SK-N-SH treated with all-trans-retinoic acid at 6 μM for 48 hours (cell line): Measurements from ENCODE around the gene CSGALNACT2.
A peak's percentile ranks its signal among the peaks of the same experiment; 100 is the strongest.

Experiments used
- ATAC-seq: fragments of 200-7000 bp; cut with Tn5 transposase; 3 replicates; pipeline ENCODE4 v1.9.1; 2020; ENCODE audit warnings: mild to moderate bottlenecking, moderate library complexity
- ARNTL ChIP-seq: fragments of 450-650 bp; formaldehyde crosslinking; IDR thresholded peaks from 2 replicates; pipeline ENCODE4 v1.5.0; 2020; ENCODE audit warnings: low read depth, mild to moderate bottlenecking, moderate library complexity, borderline replicate concordance
- BACH2 ChIP-seq: fragments of 250-450 bp; sonication (Bioruptor Pico); IDR thresholded peaks from 2 replicates; pipeline ENCODE4 v1.9.0; 2021; ENCODE audit warnings: mild to moderate bottlenecking, borderline replicate concordance
- CSDC2 ChIP-seq: fragments of 250-450 bp; sonication (Bioruptor Pico); IDR thresholded peaks from 2 replicates; pipeline ENCODE4 v1.5.0; 2020; ENCODE audit warnings: mild to moderate bottlenecking, moderate library complexity
- CSRNP3 ChIP-seq: fragments of 250-450 bp; sonication (Bioruptor Pico); IDR thresholded peaks from 2 replicates; pipeline ENCODE4 v1.5.1; 2021; ENCODE audit warnings: mild to moderate bottlenecking, moderate library complexity
- ESRRG ChIP-seq: fragments of 250-450 bp; sonication (Bioruptor Pico); IDR thresholded peaks from 2 replicates; pipeline ENCODE4 v1.6.1; 2021; ENCODE audit warnings: mild to moderate bottlenecking
- GLIS3 ChIP-seq: fragments of 250-450 bp; sonication (Bioruptor Pico); IDR thresholded peaks from 2 replicates; pipeline ENCODE4 v1.5.0; 2020; ENCODE audit warnings: mild to moderate bottlenecking, moderate library complexity
- OSR1 ChIP-seq: fragments of 250-450 bp; sonication (Bioruptor Pico); IDR thresholded peaks from 2 replicates; pipeline ENCODE4 v1.8.0; 2022; ENCODE audit warnings: moderate library complexity, mild to moderate bottlenecking, inconsistent platforms
- PPARA ChIP-seq: fragments of 250-450 bp; sonication (Bioruptor Pico); IDR thresholded peaks from 2 replicates; pipeline ENCODE4 v1.5.0; 2020; ENCODE audit warnings: mild to moderate bottlenecking, borderline replicate concordance
- RARB ChIP-seq: fragments of 250-450 bp; sonication (Bioruptor Pico); IDR thresholded peaks from 2 replicates; pipeline ENCODE4 v1.8.0; 2021; ENCODE audit warnings: mild to moderate bottlenecking, moderate library complexity
- TCF4 ChIP-seq: fragments of 250-450 bp; sonication (Bioruptor Pico); IDR thresholded peaks from 2 replicates; pipeline ENCODE4 v1.8.0; 2021; ENCODE audit warnings: mild to moderate bottlenecking, moderate library complexity, borderline replicate concordance
- TOX ChIP-seq: fragments of 250-450 bp; sonication (Bioruptor Pico); IDR thresholded peaks from 2 replicates; pipeline ENCODE4 v1.8.0; 2021; ENCODE audit warnings: mild to moderate bottlenecking, moderate library complexity, borderline replicate concordance
- ZC3H10 ChIP-seq: fragments of 250-450 bp; sonication (Bioruptor Pico); IDR thresholded peaks from 2 replicates; pipeline ENCODE4 v1.5.1; 2021; ENCODE audit warnings: mild to moderate bottlenecking, moderate library complexity
- ZFP3 ChIP-seq: fragments of 250-450 bp; sonication (Bioruptor Pico); IDR thresholded peaks from 2 replicates; pipeline ENCODE4 v1.5.0; 2020; ENCODE audit warnings: mild to moderate bottlenecking, moderate library complexity
- ZFP30 ChIP-seq: fragments of 450-650 bp; formaldehyde crosslinking; IDR thresholded peaks from 2 replicates; pipeline ENCODE4 v1.5.0; 2022; ENCODE audit warnings: mild to moderate bottlenecking, moderate library complexity
- ZNF565 ChIP-seq: fragments of 450-650 bp; formaldehyde crosslinking; conservative IDR thresholded peaks from 2 replicates; pipeline ENCODE4 v1.5.0; 2020; ENCODE audit warnings: low read depth, mild to moderate bottlenecking, moderate library complexity
- ZNF70 ChIP-seq: fragments of 450-650 bp; formaldehyde crosslinking; IDR thresholded peaks from 2 replicates; pipeline ENCODE4 v1.5.0; 2020; ENCODE audit warnings: mild to moderate bottlenecking, moderate library complexity
- ZNF8 ChIP-seq: fragments of 450-650 bp; formaldehyde crosslinking; IDR thresholded peaks from 2 replicates; pipeline ENCODE4 v1.5.0; 2020; ENCODE audit warnings: mild to moderate bottlenecking, moderate library complexity
- TF ChIP-seq, protein P1 (sequence below): fragments of 250-450 bp; sonication (Bioruptor Pico); IDR thresholded peaks from 2 replicates; pipeline ENCODE4 v1.5.0; 2020; ENCODE audit warnings: mild to moderate bottlenecking, moderate library complexity
- TF ChIP-seq, protein P2 (sequence below): fragments of 250-450 bp; sonication (Bioruptor Pico); IDR thresholded peaks from 2 replicates; pipeline ENCODE4 v1.5.1; 2020; ENCODE audit warnings: low read depth, mild to moderate bottlenecking, moderate library complexity

The CSGALNACT2 gene

GRCh38 chr10:43197834-43198681 is 59.8 kb downstream of the CSGALNACT2 start:
- TF ChIP-seq BACH2 (no peak), TOX (CRISPR knock-in tag) (no peak)
- ATAC-seq, result peak; percentile 67

DNA sequence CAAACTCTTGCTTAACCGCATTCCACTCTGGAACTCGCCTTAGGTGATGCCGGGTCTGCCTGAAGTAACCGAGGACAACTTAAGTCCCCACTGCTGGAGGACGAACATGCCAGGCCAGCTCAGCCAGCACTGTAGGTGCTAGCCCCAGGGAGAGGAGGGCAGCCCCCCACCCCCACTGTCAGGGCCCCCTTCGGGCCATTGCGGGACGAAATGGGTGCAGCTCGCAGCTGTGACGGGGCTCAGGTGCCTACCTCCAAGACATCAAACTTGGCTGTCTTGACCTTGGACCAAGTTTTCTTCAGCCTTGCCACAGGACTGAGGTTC is 60.4 kb downstream of the CSGALNACT2 start:
- no peak for TF ChIP-seq TOX (CRISPR knock-in tag)
- TF ChIP-seq ZNF8 (CRISPR knock-in tag), result no peak
- TF ChIP-seq CSRNP3 (CRISPR knock-in tag), result no peak
- TF ChIP-seq GLIS3 (CRISPR knock-in tag), result no peak
- TF ChIP-seq ESRRG (CRISPR knock-in tag), result no peak
- no peak for TF ChIP-seq ZFP30
- TF ChIP-seq CSDC2, result no peak
- TF ChIP-seq ZNF70 (CRISPR knock-in tag), result no peak
- no peak for TF ChIP-seq PPARA (CRISPR knock-in tag)
- no peak for TF ChIP-seq RARB (CRISPR knock-in tag)
- no peak for TF ChIP-seq ZNF565 (CRISPR knock-in tag)
- no peak for TF ChIP-seq ZFP3
- TF ChIP-seq, protein P1, sequence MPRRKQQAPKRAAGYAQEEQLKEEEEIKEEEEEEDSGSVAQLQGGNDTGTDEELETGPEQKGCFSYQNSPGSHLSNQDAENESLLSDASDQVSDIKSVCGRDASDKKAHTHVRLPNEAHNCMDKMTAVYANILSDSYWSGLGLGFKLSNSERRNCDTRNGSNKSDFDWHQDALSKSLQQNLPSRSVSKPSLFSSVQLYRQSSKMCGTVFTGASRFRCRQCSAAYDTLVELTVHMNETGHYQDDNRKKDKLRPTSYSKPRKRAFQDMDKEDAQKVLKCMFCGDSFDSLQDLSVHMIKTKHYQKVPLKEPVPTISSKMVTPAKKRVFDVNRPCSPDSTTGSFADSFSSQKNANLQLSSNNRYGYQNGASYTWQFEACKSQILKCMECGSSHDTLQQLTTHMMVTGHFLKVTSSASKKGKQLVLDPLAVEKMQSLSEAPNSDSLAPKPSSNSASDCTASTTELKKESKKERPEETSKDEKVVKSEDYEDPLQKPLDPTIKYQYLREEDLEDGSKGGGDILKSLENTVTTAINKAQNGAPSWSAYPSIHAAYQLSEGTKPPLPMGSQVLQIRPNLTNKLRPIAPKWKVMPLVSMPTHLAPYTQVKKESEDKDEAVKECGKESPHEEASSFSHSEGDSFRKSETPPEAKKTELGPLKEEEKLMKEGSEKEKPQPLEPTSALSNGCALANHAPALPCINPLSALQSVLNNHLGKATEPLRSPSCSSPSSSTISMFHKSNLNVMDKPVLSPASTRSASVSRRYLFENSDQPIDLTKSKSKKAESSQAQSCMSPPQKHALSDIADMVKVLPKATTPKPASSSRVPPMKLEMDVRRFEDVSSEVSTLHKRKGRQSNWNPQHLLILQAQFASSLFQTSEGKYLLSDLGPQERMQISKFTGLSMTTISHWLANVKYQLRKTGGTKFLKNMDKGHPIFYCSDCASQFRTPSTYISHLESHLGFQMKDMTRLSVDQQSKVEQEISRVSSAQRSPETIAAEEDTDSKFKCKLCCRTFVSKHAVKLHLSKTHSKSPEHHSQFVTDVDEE (CRISPR knock-in tag), result no peak
- TF ChIP-seq, all 23 proteins: peak for 0
- ATAC-seq, result no peak

DNA sequence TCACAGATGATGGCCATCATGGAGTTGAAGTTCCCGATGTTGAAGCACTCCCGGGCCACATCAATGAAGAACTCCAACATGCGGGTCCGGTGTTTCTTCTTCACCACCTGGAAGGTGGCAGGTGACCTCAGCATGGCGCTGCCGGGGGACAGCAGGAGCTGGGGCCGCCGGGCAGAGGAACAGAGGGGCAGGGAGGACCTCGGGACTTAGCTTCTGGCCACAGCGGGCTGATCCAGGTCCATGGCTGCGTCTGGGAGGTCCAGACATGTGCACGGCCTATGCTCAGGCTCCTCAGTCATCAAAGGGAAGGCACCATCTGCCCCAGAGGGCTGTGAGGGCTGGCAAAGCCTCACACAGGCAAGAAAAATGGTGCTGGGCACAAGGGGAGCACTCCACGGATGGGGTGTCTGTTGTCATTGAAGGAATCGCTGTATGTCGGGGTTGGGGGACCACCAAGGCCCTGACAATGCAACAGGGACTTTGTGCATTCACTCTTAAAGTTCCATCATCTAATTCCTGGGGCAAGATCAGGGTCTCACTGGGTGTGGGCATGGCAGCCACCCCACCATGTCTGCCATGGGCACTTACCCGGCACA is 60.9 kb downstream of the CSGALNACT2 start:
- ATAC-seq, result no peak
- TF ChIP-seq, protein P1 (CRISPR knock-in tag), result no peak
- TF ChIP-seq TOX (CRISPR knock-in tag), result no peak
- TF ChIP-seq, protein P2, sequence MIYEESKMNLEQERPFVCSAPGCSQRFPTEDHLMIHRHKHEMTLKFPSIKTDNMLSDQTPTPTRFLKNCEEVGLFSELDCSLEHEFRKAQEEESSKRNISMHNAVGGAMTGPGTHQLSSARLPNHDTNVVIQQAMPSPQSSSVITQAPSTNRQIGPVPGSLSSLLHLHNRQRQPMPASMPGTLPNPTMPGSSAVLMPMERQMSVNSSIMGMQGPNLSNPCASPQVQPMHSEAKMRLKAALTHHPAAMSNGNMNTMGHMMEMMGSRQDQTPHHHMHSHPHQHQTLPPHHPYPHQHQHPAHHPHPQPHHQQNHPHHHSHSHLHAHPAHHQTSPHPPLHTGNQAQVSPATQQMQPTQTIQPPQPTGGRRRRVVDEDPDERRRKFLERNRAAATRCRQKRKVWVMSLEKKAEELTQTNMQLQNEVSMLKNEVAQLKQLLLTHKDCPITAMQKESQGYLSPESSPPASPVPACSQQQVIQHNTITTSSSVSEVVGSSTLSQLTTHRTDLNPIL (CRISPR knock-in tag), result no peak
- no peak for TF ChIP-seq ZC3H10 (CRISPR knock-in tag)
- TF ChIP-seq, all 23 proteins: peak for 0

- no peak for ATAC-seq
- TF ChIP-seq OSR1 (CRISPR knock-in tag) (no peak), ARNTL (CRISPR knock-in tag) (no peak), ZNF8 (CRISPR knock-in tag) (no peak), TCF4 (CRISPR knock-in tag) (no peak), CSDC2 (no peak)
Measured at GRCh38 chr10:43199684-43200537, 61.7 kb downstream of the CSGALNACT2 start.
